Small intestine (tissue), 7 donors: ENCODE measurements around the gene PARD3B. TPM values are rescaled to one million over a fixed set of nuclear protein-coding genes. Genes with fewer than 3 reads are reported as not detected.
A peak's percentile ranks its signal among the peaks of the same experiment; 100 is the strongest.

Experiments used
- DNase-seq, 2 donors: peaks; one replicate each; pipeline versions ENCODE4 v3.0.0 to v3.0.0-alpha.2; 2013
- FAIRE-seq: peaks from 2 replicates; lab custom pipeline; 2012; peaks lifted over from hg19 to GRCh38; lab: Jason Lieb, UNC
- H3K27ac ChIP-seq, 3 donors: one replicate each; pipeline ENCODE4 v1.5.1; 2013; ENCODE audit warnings: low read length in 2 of 3, mild to moderate bottlenecking in 2 of 3, control low read depth in 1 of 3, inconsistent platforms in 1 of 3, low read depth in 1 of 3, moderate library complexity in 1 of 3
- H3K27me3 ChIP-seq, 3 donors: one replicate each; pipeline ENCODE4 v1.6.1; 2013; ENCODE audit warnings: low read length in 3 of 3, inconsistent platforms in 1 of 3; ENCODE audit not compliant: control insufficient read depth in 3 of 3, insufficient read depth in 3 of 3
- H3K36me3 ChIP-seq, 3 donors: one replicate each; pipeline ENCODE4 v1.6.1; 2013; ENCODE audit warnings: low read length in 3 of 3, inconsistent platforms in 1 of 3, low read depth in 1 of 3, mild to moderate bottlenecking in 1 of 3, moderate library complexity in 1 of 3; ENCODE audit not compliant: control insufficient read depth in 3 of 3, insufficient read depth in 2 of 3
- H3K4me1 ChIP-seq, 3 donors: one replicate each; pipeline ENCODE4 v1.6.1; 2013; ENCODE audit warnings: low read length in 2 of 3, inconsistent platforms in 1 of 3, low read depth in 1 of 3, mild to moderate bottlenecking in 1 of 3, moderate library complexity in 1 of 3; ENCODE audit not compliant: control insufficient read depth in 3 of 3, insufficient read depth in 2 of 3
- H3K4me3 ChIP-seq, 3 donors: one replicate each; pipeline ENCODE4 v1.5.1; 2013; ENCODE audit warnings: low read length in 3 of 3, control low read depth in 1 of 3, inconsistent platforms in 1 of 3, low read depth in 1 of 3, mild to moderate bottlenecking in 1 of 3, moderate library complexity in 1 of 3
- H3K9me3 ChIP-seq, 2 donors: one replicate each; pipeline ENCODE4 v1.6.1; 2013; ENCODE audit warnings: low read depth in 1 of 2, low read length in 1 of 2; ENCODE audit not compliant: control insufficient read depth in 2 of 2, insufficient read depth in 1 of 2
- WGBS, 3 donors: extraction: QIAGEN DNeasy Blood & Tissue Kit; methylation state at CpG; one replicate each; pipeline ENCODE4 v1.1.7; 2013; 5-methylcytosine and 5-hydroxymethylcytosine counted together
- polyA plus RNA-seq, 4 donors: library from polyadenylated mRNA; stranded (reverse) in 3 of 4; unstranded in 1 of 4; fragments of 200-250 nt in 3 of 4; fragments of 120-200 nt in 1 of 4; gene quantifications; one replicate each; pipeline versions ENCODE4 v1.2.1 to v1.2.3, GENCODE V29; 2013
- donor health status: healthy with polysubstance abuse.
- donor health status: control.
- donor health status: control.
- donor health status: Bipolar disorder and iron deficiency.
- donor health status: healthy.

The PARD3B gene
- polyA plus RNA-seq, 4 donors, result 2.8 to 10.7 (median 3.6) TPM

- no peak overlapping the region for H3K4me3 ChIP-seq
- no peak for DNase-seq
- no peak for FAIRE-seq
- H3K36me3 ChIP-seq, result no peaks in the 10 kb centered on the region
- WGBS, 3 donors, result 91 to 96% (median 92%) methylated on average over 3 of the region's 3 CpGs
- H3K27me3 ChIP-seq, result no peaks in the 10 kb centered on the region
- no peak overlapping the region for H3K27ac ChIP-seq
- no peaks in the 10 kb centered on the region for H3K9me3 ChIP-seq
- H3K4me1 ChIP-seq, result no peaks in the 10 kb centered on the region
These were observed 439.2 kb downstream of the PARD3B start for GRCh38 chr2:204984518-204984917.

GRCh38 chr2:204986641-204987040 is 441.4 kb downstream of the PARD3B start:
- H3K27me3 ChIP-seq, result no peaks in the 10 kb centered on the region
- no peaks in the 10 kb centered on the region for H3K9me3 ChIP-seq
- DNase-seq, result no peak
- 72 to 79% (median 72%) methylated on average over 5 of the region's 5 CpGs for WGBS, 3 donors
- H3K36me3 ChIP-seq, result no peaks in the 10 kb centered on the region
- H3K4me1 ChIP-seq, result no peaks in the 10 kb centered on the region
- no peak overlapping the region for H3K4me3 ChIP-seq
- no peak for FAIRE-seq
- H3K27ac ChIP-seq, result no peak overlapping the region

DNA sequence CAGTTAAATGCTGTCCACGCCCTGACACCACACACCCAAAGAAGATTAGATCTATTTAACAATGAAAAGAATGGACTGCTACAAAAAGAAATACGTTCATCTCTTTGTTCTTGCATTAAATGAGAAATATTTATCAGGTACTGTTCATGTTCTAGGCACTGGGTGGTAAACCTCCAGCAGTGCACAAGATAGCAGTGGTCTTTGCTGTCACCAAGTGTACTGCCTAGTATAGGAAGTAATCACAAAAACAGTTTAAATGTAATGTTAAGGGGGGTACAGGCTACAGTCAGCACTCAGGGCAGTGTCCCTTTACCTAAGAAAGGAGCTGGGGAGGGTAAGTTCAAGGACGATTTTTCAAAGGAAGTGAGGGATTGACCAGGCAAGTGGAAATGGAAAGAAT is 443.6 kb downstream of the PARD3B start:
- Histone ChIP-seq H3K27ac (no peak overlapping the region), H3K36me3 (no peaks in the 10 kb centered on the region), H3K9me3 (no peaks in the 10 kb centered on the region), H3K27me3 (no peaks in the 10 kb centered on the region), H3K4me3 (no peak overlapping the region), H3K4me1 (no peaks in the 10 kb centered on the region)
- DNase-seq (no peak), FAIRE-seq (no peak)
- 69 to 75% (median 74%) methylated on average over 3 of the region's 3 CpGs for WGBS, 3 donors

DNA sequence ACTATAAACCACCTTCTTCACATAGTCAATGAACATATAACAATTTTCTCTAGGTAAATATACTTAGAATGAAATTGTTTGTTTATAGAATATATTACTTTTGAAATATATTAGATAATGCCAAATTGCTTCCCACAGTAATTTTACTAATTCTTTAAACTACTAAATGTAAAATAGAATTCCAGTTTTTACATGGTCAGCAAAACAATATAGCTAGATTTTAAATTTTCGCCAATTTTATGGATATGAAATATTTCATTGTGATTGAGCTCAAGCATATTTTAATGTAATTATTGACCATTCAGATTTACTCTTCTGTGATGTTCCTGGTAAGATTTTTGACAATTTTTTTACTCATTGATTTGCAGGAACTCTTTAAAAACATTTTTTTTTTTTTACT is 444.6 kb downstream of the PARD3B start:
- H3K27me3 ChIP-seq, result no peaks in the 10 kb centered on the region
- no peaks in the 10 kb centered on the region for H3K36me3 ChIP-seq
- no peak for FAIRE-seq
- no peak overlapping the region for H3K27ac ChIP-seq
- H3K9me3 ChIP-seq, result no peaks in the 10 kb centered on the region
- no peak for DNase-seq
- H3K4me3 ChIP-seq, result no peak overlapping the region
- no peaks in the 10 kb centered on the region for H3K4me1 ChIP-seq
- 92 to 100% (median 97%) methylated on average over 1 of the region's 1 CpG for WGBS, 3 donors

GRCh38 chr2:205001300-205001966 is 456.2 kb downstream of the PARD3B start:
- no peak for FAIRE-seq
- Histone ChIP-seq H3K9me3 (no peaks in the 10 kb centered on the region), H3K27me3 (no peaks in the 10 kb centered on the region), H3K4me1 (no peaks in the 10 kb centered on the region), H3K36me3 (peaks cover 0 to 6% (median 0%) of the 10 kb centered on the region in 3 donors), H3K27ac (no peak overlapping the region), H3K4me3 (no peak overlapping the region)
- peak in 1 of 2 donors; percentile 5 for DNase-seq
- 75 to 88% (median 81%) methylated on average over 8 of the region's 8 CpGs for WGBS, 3 donors

DNA sequence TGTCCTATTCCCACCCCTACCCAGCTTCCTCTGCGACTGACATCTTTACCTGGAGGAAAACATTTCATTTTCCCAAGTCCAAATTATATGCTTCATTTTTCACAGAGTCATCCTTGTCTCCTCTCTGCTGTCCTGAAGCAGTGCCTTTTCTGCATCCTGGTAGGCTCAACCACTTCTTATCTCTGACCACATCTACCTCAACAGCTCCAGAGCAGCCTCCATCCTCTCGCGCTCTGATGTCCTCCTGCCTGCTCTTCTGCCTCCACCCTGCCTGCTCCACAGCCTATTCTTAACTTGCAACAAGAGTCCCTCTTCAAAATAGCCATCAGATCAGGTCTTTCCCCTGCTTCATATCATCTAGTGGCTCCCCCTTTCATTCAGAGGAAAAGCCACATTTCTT is 457.1 kb downstream of the PARD3B start:
- WGBS, 3 donors, result 84 to 89% (median 84%) methylated on average over 3 of the region's 3 CpGs
- DNase-seq (no peak), FAIRE-seq (no peak)
- Histone ChIP-seq H3K36me3 (peaks cover 0 to 6% (median 0%) of the 10 kb centered on the region in 3 donors), H3K9me3 (peaks cover 0 to 5% of the 10 kb centered on the region in 2 donors), H3K27me3 (no peaks in the 10 kb centered on the region), H3K4me1 (no peaks in the 10 kb centered on the region), H3K4me3 (no peak overlapping the region), H3K27ac (no peak overlapping the region)

GRCh38 chr2:205003288-205003687 is 458.0 kb downstream of the PARD3B start:
- peaks cover 0 to 6% (median 0%) of the 10 kb centered on the region in 3 donors for H3K36me3 ChIP-seq
- 80 to 87% (median 87%) methylated on average over 4 of the region's 4 CpGs for WGBS, 3 donors
- no peak overlapping the region for H3K4me3 ChIP-seq
- no peaks in the 10 kb centered on the region for H3K4me1 ChIP-seq
- FAIRE-seq (no peak), DNase-seq (no peak)
- H3K27me3 ChIP-seq, result no peaks in the 10 kb centered on the region
- H3K9me3 ChIP-seq, result peaks cover 0 to 5% of the 10 kb centered on the region in 2 donors
- H3K27ac ChIP-seq, result no peak overlapping the region

DNA sequence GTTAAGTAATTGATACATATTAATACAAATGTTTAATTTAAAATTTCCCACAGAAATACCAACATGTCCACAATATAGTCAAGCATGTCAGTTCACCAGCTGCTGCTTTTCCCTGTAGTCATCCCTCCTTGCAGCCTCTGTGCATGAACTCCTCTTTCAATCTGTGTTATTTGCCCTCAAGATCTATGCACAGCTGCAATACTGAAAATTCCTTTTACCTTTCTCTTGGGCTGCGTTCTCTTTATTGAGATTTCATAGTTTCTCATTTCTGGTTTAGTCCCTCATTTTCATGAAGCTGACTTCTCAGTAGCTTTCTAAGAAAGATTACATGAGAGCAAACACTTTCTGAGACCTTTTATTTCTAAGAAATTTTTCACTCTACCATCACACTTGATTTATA is 464.9 kb downstream of the PARD3B start:
- H3K27me3 ChIP-seq, result no peaks in the 10 kb centered on the region
- H3K36me3 ChIP-seq, result no peaks in the 10 kb centered on the region
- H3K9me3 ChIP-seq, result peaks cover 0 to 5% of the 10 kb centered on the region in 2 donors
- 0% methylated on average over 1 of the region's 1 CpG for WGBS, 3 donors
- H3K4me1 ChIP-seq, result no peaks in the 10 kb centered on the region
- no peak overlapping the region for H3K4me3 ChIP-seq
- DNase-seq (no peak), FAIRE-seq (no peak)
- no peak overlapping the region for H3K27ac ChIP-seq

- 52 to 76% (median 59%) methylated on average over 2 of the region's 2 CpGs for WGBS, 3 donors
These were observed 465.8 kb downstream of the PARD3B start for GRCh38 chr2:205011031-205011430.

More at GRCh38 chr2:205011031-205011430, 465.8 kb downstream of the PARD3B start:
- no peaks in the 10 kb centered on the region for H3K4me1 ChIP-seq
- FAIRE-seq (no peak), DNase-seq (no peak)
- no peaks in the 10 kb centered on the region for H3K27me3 ChIP-seq
- H3K4me3 ChIP-seq, result no peak overlapping the region
- no peaks in the 10 kb centered on the region for H3K36me3 ChIP-seq
- no peak overlapping the region for H3K27ac ChIP-seq
- H3K9me3 ChIP-seq, result peaks cover 0 to 5% of the 10 kb centered on the region in 2 donors
